ENCODE results near the gene FBRSL1.

- TF ChIP-seq EZH2phosphoT487 (IDR thresholded peaks at IDR 0.05; ENCODE audit: borderline replicate concordance, low read length): no peak
- TF ChIP-seq, protein P1, sequence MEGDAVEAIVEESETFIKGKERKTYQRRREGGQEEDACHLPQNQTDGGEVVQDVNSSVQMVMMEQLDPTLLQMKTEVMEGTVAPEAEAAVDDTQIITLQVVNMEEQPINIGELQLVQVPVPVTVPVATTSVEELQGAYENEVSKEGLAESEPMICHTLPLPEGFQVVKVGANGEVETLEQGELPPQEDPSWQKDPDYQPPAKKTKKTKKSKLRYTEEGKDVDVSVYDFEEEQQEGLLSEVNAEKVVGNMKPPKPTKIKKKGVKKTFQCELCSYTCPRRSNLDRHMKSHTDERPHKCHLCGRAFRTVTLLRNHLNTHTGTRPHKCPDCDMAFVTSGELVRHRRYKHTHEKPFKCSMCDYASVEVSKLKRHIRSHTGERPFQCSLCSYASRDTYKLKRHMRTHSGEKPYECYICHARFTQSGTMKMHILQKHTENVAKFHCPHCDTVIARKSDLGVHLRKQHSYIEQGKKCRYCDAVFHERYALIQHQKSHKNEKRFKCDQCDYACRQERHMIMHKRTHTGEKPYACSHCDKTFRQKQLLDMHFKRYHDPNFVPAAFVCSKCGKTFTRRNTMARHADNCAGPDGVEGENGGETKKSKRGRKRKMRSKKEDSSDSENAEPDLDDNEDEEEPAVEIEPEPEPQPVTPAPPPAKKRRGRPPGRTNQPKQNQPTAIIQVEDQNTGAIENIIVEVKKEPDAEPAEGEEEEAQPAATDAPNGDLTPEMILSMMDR (conservative IDR thresholded peaks at IDR 0.05; ENCODE audit: low read depth, low read length): no peak
- no peak for TF ChIP-seq EZH2 (IDR thresholded peaks at IDR 0.05; ENCODE audit: low read length, unreplicated experiment)
These were observed 39.3 kb downstream of the FBRSL1 start for GRCh38 chr12:132529156-132529839.

Data from PC-3 (cell line).